HEK293 (cell line): ENCODE data around the gene PTCD1.

Experiments used
- ZNF24 ChIP-seq: fragments of 450-650 bp; formaldehyde crosslinking; IDR thresholded peaks from 2 replicates; pipeline ENCODE4 v1.5.1; 2016; ENCODE audit warnings: missing biosample characterization, missing genetic modification characterization
- TF ChIP-seq, protein P1 (sequence below): fragments of 450-650 bp; formaldehyde crosslinking; IDR thresholded peaks from 2 replicates; pipeline ENCODE4 v1.5.1; 2016; ENCODE audit warnings: missing biosample characterization, missing genetic modification characterization

DNA sequence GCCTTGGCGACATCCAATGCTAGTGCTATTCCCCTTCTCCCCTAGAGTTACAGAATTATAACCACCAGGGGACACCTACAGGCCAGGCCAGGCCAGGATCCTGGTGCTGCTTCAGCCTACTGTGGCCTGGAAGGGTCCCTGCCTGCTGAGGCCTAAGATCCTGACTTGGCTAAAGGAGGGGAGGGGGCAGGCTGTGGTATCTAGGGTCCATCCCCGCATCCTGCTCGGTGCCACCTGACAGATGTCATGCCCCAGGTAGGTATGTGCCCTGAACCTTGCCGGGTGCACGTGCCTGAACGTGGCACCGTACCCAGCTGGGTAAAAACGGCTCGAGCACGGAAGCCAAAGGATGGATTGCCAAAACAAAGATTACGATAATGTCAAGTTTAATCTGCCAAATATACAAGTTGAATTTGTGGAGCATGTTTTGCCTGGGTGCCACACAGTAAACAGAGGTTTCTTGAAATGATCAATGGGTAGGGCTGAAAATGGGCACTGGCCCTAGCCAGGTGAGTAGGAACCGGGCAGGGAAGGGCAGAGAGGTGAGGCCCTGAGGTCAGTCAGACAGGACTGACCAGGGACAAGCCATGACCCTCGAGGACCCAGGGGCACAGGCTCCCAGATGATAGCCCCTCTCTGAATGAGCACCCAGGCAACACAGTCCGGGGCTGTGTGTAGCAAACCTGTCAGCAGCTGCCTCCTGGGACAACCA, 42.8 kb downstream of the PTCD1 start:
- TF ChIP-seq ZNF24 (tag by site-specific recombination): no peak
- TF ChIP-seq, protein P1, sequence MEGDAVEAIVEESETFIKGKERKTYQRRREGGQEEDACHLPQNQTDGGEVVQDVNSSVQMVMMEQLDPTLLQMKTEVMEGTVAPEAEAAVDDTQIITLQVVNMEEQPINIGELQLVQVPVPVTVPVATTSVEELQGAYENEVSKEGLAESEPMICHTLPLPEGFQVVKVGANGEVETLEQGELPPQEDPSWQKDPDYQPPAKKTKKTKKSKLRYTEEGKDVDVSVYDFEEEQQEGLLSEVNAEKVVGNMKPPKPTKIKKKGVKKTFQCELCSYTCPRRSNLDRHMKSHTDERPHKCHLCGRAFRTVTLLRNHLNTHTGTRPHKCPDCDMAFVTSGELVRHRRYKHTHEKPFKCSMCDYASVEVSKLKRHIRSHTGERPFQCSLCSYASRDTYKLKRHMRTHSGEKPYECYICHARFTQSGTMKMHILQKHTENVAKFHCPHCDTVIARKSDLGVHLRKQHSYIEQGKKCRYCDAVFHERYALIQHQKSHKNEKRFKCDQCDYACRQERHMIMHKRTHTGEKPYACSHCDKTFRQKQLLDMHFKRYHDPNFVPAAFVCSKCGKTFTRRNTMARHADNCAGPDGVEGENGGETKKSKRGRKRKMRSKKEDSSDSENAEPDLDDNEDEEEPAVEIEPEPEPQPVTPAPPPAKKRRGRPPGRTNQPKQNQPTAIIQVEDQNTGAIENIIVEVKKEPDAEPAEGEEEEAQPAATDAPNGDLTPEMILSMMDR (tag by site-specific recombination): no peak
